Left kidney (tissue), 2 donors: ENCODE measurements around the gene PEAR1. TPM values are rescaled to one million over a fixed set of nuclear protein-coding genes. Genes with fewer than 3 reads are reported as not detected.

Experiments
- DNase-seq: peaks from one replicate; pipeline ENCODE4 v3.0.0-alpha.2; 2013
- polyA plus RNA-seq: library from polyadenylated mRNA; unstranded; fragments of 120-200 nt; gene quantifications from one replicate; pipeline ENCODE4 v1.2.1, GENCODE V29; 2013; ENCODE audit not compliant: insufficient read length

The PEAR1 gene
- polyA plus RNA-seq, 1 donor, result 21.1 TPM

DNA sequence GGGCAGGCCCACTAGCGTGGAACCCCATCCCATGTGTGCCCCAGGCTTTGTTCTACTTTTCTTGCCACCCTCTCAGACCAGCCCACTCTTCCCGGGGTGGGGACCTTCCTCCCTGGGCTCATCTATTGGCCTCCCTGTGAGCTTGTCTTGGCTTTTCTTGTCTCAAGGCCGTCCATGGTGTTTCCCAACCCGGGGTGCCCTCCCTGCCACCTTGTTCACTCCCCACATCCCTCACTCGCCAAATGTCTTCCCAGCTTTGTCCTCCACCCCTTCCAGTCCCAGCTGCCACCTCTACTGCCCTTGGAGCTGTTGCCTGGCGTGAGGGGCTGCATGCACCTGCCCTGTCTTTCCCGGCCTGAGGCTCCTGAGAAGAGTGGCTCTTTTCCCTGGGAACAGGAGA lies 45.3 kb downstream of the PEAR1 start:
- DNase-seq, result no peak

- no peak for DNase-seq
These were observed 46.3 kb downstream of the PEAR1 start for GRCh38 chr1:156939786-156940334.

DNA sequence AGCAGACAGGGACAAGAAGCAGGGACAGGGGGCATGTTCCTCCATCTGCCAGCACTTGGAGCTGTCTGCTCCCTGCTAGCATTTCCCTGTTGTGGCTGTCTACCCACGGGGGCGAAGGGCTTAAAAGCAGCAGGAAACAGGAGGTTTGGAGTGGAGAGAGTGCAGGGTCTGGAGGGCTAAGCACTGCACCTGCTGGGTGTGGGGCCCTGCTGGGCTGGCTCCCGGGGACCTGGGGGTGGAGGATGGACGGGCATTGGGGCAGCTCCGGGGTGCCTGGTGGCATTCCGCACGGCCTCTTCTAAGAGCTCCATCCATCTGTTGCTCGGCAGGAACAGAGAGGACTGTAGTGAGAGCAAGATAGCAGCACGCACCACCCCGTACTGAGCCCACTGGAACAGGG lies 48.2 kb downstream of the PEAR1 start:
- no peak for DNase-seq

GRCh38 chr1:156942176-156942575 lies 48.7 kb downstream of the PEAR1 start:
- DNase-seq, result no peak

DNA sequence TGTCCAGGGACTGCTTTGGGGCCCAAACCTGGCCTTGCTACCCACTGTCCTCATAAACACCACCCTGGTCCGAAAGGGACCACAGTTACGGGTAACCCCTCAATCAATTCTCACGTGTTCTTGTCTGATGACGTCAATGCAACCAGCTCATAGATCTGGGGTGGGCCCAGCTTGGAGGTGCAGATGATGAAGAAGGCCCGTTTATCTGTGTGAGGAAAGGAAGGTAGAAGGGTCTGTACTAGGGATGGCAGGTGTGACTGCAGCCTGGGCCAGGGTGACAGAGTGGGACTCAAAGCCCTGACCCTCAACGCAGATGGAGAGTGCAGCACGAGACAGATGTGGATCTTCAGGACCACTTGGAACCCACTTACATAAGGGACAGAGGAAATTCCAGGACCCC lies 49.1 kb downstream of the PEAR1 start:
- no peak for DNase-seq

DNA sequence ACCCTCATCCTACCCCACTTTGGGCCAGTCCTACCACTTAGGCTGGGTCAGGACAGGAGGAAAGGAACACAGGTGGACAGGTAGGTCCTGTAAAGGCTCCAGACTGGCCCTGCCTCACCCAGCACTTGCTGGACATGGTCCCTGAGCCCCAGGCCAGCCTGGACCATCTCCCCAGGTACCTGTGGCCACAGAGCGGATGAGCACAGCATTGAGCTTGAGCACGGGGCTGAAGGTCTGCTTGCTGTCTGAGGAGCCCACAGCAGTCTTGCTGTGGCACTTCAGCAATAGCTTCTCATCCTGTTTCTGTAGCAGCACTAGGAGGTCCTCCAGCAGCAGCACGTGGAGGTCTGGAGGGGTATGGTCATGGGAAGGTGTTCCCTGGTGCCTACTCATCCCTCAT lies 50.2 kb downstream of the PEAR1 start:
- DNase-seq, result no peak

GRCh38 chr1:156944268-156944667 lies 50.8 kb downstream of the PEAR1 start:
- no peak for DNase-seq

DNA sequence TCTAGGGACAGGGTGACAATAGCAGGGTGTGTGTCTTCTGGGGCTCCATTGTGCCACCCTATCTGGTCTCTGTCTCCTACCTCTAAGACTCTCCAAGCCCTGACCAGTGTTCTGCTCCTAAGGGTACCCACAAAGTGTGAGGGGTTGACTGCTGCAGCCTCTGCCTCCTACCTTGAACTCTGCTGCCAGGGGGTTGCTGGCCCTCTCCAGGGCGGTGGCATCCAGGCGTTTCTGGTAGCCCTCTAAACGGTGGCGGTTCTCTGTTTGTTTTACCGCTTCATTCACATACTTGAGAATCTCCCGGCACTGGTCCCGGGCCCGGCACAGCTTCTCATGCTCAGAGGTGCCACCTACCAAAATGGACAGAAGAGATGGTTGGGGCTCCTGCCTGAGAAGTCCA lies 51.3 kb downstream of the PEAR1 start:
- DNase-seq, result no peak

DNA sequence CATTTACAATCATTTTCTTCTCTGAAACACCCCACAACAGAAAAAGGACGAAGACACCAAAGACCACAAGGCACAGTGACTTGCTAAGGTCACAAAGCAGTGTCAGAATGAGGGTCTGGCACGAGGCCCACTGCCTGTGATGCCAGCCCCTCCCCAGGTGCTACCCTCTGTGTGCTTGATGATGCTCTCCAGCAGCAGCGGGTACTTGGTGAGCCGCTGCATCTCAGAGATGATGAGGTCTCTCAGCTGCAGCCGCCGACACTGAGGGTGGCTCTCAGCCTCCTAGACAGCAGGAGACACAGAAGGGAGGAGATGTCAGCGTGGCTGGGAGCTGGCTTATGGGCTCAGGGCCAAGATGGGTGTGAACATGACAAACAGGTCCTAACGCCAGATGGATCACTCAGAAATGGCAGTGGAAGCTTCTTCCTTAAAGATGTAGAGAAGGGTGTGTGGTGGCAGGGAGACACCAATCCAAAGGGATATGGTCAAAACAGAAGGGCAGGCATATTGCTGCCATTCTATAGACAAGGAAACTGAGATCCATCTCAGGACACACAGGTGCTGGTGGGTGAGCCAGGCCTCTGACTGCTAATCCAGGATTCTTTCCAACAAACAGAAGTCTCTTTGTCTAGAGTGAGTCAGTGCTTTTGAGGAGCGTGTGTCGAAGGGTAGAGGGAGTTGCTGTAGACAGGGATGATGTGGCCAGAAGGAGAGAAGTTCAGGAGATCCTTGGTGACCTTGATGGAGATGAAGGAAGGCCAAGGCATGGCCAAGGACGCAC lies 52.6 kb downstream of the PEAR1 start:
- no peak for DNase-seq

GRCh38 chr1:156947127-156947526 lies 53.6 kb downstream of the PEAR1 start:
- no peak for DNase-seq

DNA sequence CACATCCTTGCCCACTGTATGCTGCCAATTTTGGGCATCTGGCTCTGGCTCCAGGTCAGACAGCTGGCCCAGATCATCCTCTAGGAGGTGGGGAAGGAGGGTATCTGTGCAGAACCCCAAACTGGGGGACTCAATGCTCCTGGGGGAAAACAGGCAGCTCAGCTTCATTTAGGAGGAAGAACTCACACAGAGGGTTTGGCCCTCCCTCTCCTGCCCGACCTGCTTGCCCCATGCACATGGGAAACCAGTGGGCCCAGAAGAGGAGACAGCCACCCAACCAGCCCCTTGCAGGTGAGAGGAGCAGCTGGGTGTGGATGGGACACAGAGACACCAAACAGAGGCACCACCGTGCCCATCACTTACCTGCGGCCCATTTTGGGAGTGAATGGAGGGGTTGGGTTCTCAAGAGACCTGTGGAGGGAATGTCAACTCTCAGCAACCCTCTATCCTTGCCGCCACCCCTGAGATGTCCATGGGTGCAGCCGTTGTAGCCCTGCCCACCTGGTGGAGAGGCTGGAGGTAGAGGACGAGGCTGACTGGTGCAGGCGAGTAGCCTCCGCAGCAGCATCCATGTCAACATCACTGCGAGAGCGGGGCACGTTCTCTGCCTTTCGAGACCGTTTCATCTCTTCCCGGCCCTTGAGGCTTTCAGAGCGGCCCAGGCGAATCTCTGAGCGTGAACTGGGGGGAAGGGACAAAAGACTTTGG lies 54.5 kb downstream of the PEAR1 start:
- no peak for DNase-seq

DNA sequence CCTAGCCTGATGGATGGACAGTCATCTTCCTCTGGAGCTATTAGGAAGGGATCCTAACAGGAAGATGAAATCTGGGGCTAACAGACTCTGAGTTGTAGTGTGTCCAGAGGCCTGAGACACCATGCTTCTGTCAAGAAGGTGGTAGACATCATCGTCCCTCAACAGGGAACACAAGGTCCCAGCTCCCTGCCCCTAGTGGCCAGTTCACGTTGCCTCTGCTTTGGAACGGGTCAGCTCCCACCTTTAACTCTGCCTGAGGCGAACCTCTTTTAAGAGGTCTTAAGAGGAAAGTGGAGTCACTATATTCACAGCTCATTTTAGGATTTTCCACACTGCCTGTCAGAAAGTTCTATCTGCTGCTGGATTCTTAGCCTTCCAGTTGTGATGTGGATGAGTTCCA lies 55.2 kb downstream of the PEAR1 start:
- no peak for DNase-seq

DNA sequence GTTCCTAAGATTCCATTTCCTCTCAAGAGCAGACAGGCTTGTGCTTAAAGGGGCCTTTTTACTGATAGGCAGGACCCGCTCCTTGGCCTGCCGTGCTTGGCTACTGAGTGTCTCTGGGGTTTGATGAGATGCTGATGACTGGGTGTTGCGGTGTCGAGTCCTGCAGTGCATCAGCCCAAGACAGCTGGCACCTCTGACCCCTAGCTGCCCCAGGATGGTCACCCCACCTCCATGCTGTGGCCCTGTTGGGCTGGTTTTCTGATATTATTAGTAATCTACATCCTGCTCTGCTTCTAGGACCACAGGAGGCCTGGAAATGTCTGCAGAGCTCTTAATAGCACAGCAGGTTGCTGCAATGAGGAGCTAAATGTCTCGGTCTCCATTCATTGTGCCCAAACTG lies 55.6 kb downstream of the PEAR1 start:
- DNase-seq, result no peak

DNA sequence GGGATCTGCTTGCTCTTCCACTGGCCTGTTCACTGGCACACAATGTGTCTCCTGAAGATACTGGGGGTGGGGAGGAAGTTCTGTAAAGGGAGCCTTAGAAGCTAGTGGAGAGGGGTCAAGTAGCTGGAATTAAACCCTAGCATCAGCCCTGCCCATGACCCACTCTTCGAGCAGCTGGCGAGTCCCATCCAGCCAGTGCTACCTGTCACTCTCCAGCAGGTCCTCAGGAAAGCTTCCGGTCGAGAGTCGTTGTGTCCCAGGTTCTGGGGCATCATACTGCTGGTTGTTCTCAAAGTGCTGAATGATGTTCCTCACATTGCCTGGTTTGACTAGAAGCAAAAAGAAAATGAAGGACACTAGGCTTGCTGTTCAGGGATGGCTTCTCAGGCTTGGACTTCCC lies 57.9 kb downstream of the PEAR1 start:
- no peak for DNase-seq

GRCh38 chr1:156953571-156953970 lies 60.1 kb downstream of the PEAR1 start:
- no peak for DNase-seq

DNA sequence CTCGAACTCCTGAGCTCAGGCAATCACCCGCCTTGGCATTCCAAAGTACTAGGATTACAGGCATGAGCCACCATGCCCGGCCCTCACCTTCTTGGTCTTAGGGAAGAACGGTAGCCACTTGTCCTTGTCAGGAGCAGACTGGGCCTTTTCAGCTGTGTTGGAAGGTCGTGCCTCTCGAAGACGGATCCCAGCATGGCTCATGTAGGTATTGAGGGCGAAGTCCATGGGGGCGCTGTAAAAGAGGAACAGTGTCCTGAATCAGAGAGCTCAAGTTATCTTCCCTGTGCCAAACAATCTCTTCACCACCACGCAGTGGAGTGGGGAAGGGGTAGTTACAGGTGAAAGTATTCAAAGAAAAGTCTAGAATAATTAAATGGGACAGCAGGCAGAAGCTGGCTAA lies 62.8 kb downstream of the PEAR1 start:
- no peak for DNase-seq

- no peak for DNase-seq
These were observed 64.1 kb downstream of the PEAR1 start for GRCh38 chr1:156957634-156958033.

DNA sequence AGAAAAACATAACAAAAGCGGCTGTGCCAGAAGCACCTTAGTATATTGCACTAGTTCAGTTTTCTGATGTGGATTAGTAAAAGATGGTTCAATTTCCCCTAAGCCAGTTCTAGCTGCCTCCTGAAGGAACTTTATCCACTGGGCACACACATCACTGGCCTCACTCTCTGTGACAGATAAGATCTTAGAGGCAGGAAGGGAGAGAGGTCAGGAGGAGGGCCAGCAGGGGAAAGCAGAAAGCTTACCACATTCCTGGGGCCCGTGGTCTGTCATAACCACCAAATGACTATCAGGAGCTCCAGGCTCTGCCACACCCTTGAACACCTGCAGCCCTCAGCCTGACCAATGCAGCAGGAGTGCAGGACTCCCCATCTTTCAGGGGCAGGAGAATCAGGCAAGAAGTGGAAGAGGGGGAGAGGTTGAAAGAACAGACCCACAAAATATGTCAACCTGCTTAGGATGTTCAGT lies 64.8 kb downstream of the PEAR1 start:
- DNase-seq, result no peak

GRCh38 chr1:156959414-156959813 lies 65.9 kb downstream of the PEAR1 start:
- DNase-seq, result peak; percentile 19

GRCh38 chr1:156959925-156960324 lies 66.4 kb downstream of the PEAR1 start:
- no peak for DNase-seq

DNA sequence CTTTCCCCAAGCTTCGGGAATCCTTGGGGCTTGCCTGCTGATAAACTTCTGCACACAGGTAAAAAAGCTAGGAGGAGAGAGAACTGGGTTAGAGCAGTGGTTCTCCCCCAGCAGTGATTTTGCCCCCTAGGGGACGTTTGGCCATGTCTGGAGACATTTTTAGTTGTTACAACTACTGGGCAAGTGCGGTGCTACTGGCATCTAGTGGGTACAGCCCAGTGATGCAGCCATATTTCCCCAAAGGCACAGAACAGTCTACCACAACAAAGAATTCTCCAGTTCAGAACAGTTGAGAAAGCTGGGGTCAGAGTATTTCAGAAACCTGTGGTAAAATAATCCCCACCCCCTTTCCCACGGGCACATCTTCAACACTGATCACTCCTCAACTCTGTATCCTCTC lies 68.2 kb downstream of the PEAR1 start:
- DNase-seq, result no peak

DNA sequence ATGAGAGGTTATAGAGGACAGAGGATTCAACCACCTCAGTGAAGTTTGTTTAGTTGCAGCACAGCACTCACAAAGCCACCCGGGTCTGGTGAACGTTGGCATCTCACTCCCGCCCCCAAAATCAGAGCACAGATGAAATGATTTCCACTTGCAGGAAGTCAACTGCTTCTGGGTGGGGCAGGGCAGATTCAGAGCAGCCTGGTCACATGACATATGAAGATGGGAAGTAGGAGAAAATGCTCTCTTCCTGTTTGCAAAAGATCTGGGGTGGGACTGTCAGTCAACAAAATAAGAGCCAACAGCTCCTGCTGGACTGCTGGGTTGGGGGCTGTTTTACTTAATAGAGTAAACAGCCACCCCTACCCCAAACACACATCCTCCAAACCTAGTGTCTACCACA lies 70.1 kb downstream of the PEAR1 start:
- DNase-seq, result no peak

- no peak for DNase-seq
These were observed 70.9 kb downstream of the PEAR1 start for GRCh38 chr1:156964441-156964840.
